Nephron (organoid): ENCODE measurements around the gene EFNA5.

ENCODE experiments used
- H3K27ac Mint-ChIP-seq, 3 experiments: 2 replicates each; pipeline ENCODE4 v1.8.0; 2020; ENCODE audit warnings: mixed read lengths in 3 of 3, mild to moderate bottlenecking in 2 of 3, moderate library complexity in 1 of 3
- H3K27me3 Mint-ChIP-seq: 2 replicates; pipeline ENCODE4 v1.8.0; 2021; ENCODE audit warnings: low read depth, mild to moderate bottlenecking, moderate library complexity, mixed read lengths
- H3K36me3 Mint-ChIP-seq: 2 replicates; pipeline ENCODE4 v1.8.0; 2020; ENCODE audit warnings: low read depth, mixed read lengths
- H3K4me1 Mint-ChIP-seq: 2 replicates; pipeline ENCODE4 v1.8.0; 2020; ENCODE audit warnings: mixed read lengths
- H3K4me3 Mint-ChIP-seq, 3 experiments: 2 replicates each; pipeline ENCODE4 v1.8.0; 2020; ENCODE audit warnings: mild to moderate bottlenecking in 3 of 3, mixed read lengths in 3 of 3, moderate library complexity in 2 of 3
- H3K9me3 Mint-ChIP-seq: 2 replicates; pipeline ENCODE4 v1.8.0; 2020; ENCODE audit warnings: mixed read lengths
- TF ChIP-seq, protein P1 (sequence below), 3 experiments: fragments of 200-600 bp; sonication (generic); IDR thresholded peaks; one replicate each; pipeline ENCODE4 v1.5.0; 2021; ENCODE audit warnings: antibody characterized with exemption in 3 of 3; ENCODE audit not compliant: unreplicated experiment in 3 of 3

Gene EFNA5

GRCh38 chr5:107661038-107661649, 9.6 kb downstream of the EFNA5 start:
- H3K27ac Mint-ChIP-seq, result no peak overlapping the region
- H3K4me3 Mint-ChIP-seq, result no peak overlapping the region
- TF ChIP-seq, protein P1, sequence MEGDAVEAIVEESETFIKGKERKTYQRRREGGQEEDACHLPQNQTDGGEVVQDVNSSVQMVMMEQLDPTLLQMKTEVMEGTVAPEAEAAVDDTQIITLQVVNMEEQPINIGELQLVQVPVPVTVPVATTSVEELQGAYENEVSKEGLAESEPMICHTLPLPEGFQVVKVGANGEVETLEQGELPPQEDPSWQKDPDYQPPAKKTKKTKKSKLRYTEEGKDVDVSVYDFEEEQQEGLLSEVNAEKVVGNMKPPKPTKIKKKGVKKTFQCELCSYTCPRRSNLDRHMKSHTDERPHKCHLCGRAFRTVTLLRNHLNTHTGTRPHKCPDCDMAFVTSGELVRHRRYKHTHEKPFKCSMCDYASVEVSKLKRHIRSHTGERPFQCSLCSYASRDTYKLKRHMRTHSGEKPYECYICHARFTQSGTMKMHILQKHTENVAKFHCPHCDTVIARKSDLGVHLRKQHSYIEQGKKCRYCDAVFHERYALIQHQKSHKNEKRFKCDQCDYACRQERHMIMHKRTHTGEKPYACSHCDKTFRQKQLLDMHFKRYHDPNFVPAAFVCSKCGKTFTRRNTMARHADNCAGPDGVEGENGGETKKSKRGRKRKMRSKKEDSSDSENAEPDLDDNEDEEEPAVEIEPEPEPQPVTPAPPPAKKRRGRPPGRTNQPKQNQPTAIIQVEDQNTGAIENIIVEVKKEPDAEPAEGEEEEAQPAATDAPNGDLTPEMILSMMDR (IDR thresholded peaks at IDR 0.05; ENCODE audit: unreplicated experiment in 3 of 3), result no peak
- H3K9me3 Mint-ChIP-seq, result no peaks in the 10 kb centered on the region
- peaks cover 21% of the 10 kb centered on the region for H3K4me1 Mint-ChIP-seq
- no peaks in the 10 kb centered on the region for H3K27me3 Mint-ChIP-seq
- peaks cover 3% of the 10 kb centered on the region for H3K36me3 Mint-ChIP-seq

DNA sequence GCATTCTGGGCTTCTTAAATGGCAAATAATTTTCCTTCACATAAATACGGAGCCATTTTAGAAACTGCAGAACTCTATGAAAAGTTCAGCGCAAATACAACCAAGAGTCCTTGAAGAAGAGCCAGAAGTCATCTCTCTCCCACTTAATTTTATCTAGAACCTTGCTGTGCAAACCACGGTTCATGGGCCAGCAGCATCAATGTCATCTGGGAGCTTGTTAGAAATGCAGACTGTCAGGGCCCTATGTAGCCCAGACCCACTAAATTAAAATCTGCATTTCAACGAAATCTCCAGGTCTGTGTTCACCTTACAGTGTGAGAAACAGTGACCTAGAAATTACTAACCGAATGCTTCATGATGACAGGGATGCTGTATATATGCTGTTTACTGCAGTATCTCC, 12.2 kb downstream of the EFNA5 start:
- TF ChIP-seq, protein P1 (IDR thresholded peaks at IDR 0.05; ENCODE audit: unreplicated experiment in 3 of 3), result no peak
- Mint-ChIP-seq H3K27ac (no peak overlapping the region), H3K4me1 (peaks cover 33% of the 10 kb centered on the region), H3K9me3 (no peaks in the 10 kb centered on the region), H3K27me3 (no peaks in the 10 kb centered on the region), H3K36me3 (peaks cover 3% of the 10 kb centered on the region), H3K4me3 (no peak overlapping the region)

DNA sequence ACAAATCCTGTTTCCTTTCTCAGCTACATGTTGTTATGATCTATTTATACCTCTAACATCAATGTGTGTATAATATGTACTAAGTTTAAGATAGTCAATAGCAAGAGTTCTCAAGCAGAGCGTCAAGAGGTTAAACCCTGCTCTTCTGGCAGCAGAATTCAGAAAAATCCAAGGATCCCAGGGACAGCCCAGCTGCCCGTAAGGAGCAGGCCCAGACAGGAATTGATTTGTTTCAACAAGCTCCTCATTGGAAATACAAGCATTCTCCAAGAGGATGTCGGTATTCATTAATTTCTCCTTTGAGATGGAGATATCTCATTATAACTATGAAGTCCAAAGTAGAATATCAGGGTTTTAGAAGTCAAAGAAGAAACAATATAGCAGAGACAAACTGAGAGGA, 14.9 kb downstream of the EFNA5 start:
- Mint-ChIP-seq H3K9me3 (no peaks in the 10 kb centered on the region), H3K27ac (peak overlapping the region in 2 of 3 experiments; percentile 46 to 73), H3K36me3 (no peaks in the 10 kb centered on the region), H3K4me1 (peaks cover 43% of the 10 kb centered on the region), H3K27me3 (no peaks in the 10 kb centered on the region), H3K4me3 (no peak overlapping the region)
- TF ChIP-seq, protein P1 (IDR thresholded peaks at IDR 0.05; ENCODE audit: unreplicated experiment in 3 of 3), result no peak

DNA sequence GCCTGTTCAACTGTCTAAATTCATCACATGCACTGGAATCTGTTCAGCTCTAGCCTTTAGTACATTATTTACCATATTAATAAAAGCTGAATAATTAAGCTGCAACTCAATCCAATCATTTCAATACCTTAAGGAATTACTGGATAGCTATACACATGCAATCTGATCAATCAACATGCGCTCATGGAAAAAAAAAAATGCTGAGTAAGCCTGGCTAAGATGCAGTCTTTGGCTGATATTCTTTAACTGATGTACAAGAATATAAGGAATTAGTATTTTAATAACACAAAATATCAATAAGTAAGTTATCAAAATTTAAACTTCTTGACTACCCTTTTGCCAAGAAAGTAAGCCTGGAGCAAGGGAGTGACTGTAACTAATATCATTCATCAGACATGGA, 15.9 kb downstream of the EFNA5 start:
- Mint-ChIP-seq H3K4me3 (no peak overlapping the region), H3K36me3 (no peaks in the 10 kb centered on the region), H3K4me1 (peaks cover 40% of the 10 kb centered on the region), H3K27me3 (no peaks in the 10 kb centered on the region), H3K9me3 (no peaks in the 10 kb centered on the region), H3K27ac (no peak overlapping the region)
- TF ChIP-seq, protein P1 (IDR thresholded peaks at IDR 0.05; ENCODE audit: unreplicated experiment in 3 of 3), result no peak

GRCh38 chr5:107653685-107654084, 17.1 kb downstream of the EFNA5 start:
- Mint-ChIP-seq H3K36me3 (no peaks in the 10 kb centered on the region), H3K27me3 (no peaks in the 10 kb centered on the region), H3K4me1 (peaks cover 40% of the 10 kb centered on the region), H3K9me3 (no peaks in the 10 kb centered on the region), H3K27ac (peak overlapping the region in 2 of 3 experiments; percentile 21 to 78), H3K4me3 (no peak overlapping the region)
- TF ChIP-seq, protein P1 (IDR thresholded peaks at IDR 0.05; ENCODE audit: unreplicated experiment in 3 of 3), result no peak
